NOMO-1 (cell line): ENCODE measurements around the gene GPR32.
"Not testable (repeated sequence)": the region's sequence is repeated elsewhere in the genome, so short reads cannot be mapped to it uniquely, and the experiment has no call there.

Experiments
- DNase-seq, 2 experiments: peaks; one replicate each; lab custom pipeline; 2025; ENCODE audit not compliant: unreplicated experiment in 2 of 2; lab: John Stamatoyannopoulos, UW

Gene GPR32

DNA sequence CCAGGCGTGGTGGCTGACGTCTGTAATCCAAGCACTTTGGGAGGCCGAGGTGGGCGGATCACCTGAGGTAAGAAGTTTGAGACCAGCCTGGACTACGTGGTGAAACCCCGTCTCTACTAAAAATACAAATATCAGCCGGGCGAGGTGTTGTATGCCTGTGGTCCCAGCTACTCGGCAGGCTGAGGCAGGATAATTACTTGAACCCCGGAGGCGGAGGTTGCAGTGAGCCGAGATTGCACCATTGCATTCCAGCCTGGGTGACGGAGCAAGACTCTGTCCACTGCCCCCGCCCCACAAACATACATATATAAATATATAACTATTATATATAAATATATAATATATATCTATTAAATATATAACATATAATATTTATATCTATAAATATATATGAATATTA, 23.1 kb upstream of the GPR32 start:
- DNase-seq = not testable (repeated sequence)

DNA sequence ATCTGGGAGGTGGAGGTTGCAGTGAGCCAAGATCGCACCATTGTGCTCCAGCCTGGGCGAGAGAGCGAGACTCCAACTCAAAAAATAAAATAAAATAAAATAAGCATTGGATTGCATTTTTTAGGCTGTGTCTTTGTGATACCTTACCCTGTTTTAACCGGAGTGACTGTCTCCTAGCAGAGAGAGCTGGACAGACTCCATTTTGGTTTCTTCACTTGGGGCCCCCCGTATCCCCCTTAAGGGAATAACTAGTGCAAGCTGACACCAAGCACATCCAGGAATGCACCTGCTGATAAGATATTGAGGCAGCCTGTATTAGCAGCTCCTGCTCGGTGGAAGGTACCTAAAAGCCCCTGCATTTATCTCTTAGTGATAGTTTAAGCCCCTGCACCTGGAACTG, 20.8 kb upstream of the GPR32 start:
- DNase-seq = no peak

DNA sequence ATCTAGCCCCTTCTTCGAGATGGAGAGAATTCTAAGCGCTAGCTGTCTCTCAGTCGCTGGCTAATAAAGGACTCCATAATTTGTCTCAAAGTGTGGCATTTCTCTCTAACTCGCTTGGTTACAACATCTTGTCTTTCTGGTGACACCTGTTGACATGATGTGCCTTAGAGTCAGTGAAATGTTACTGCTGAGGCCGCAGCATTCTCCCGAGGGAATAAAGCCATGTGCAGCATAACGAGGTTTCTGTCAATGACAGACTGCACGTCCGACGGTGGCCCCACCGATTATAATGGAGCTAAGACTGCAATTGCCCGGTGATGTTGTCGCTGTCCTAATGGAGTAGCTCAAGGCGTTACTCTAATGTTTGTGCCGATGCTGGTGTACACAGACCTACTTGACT, 20.3 kb upstream of the GPR32 start:
- no peak for DNase-seq

DNA sequence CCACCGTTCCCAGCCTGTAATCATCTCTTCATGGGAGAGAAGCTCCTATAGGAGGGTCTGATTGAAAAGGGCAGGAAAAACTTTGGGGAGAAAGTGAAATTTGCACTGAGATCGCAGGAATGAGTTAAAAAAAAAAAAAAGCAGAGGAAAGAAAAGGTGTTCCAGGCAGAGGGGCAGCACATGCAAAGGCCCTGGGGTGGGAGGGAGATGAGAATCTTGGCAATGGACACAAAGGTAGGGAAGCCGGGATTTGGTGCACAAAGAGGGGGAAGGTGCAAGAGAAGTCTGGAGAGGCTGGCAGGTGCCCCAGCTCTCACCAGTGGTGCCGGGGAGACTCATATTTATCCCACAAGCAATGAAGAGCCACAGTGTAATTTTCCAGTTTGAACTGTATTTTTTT, 16.4 kb upstream of the GPR32 start:
- no peak for DNase-seq

DNA sequence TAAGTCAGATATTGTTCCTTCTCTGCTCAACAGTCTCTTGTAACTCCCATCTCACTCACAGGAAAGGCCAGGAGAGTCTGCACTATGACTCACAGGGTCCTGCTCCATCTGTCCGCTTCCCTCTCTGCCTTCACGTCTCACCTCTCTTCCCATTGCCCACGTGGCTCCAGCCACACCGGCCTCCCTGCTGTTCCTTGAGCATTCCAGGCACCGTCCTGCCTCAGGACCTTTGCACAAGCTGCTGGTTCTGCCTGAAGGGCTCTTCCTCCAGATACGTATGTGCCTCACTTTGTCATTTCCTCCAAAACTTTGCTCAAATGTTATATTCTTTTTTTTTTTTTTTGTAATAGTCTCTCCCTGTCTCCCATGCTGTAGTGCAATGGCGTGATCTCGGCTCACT, 14.0 kb upstream of the GPR32 start:
- DNase-seq = not testable (repeated sequence)

DNA sequence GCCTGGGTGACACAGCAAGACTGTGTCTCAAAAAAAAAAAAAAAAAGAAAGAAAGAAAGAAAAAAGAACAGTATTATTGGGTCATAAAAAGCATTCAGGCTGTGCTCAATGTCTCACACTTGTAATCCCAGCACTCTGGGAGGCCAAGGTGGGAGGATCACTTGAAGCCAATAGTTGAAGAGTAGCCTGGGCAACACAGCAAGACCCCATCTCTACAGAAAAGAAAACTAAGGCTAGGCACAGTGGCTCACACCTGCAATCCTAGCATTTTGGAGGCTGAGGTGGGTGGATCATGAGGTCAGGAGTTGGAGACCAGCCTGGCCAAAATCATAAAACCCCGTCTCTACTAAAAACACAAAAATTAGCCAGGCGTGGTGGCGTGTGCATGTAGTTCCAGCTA, 12.6 kb upstream of the GPR32 start:
- DNase-seq = not testable (repeated sequence)

DNA sequence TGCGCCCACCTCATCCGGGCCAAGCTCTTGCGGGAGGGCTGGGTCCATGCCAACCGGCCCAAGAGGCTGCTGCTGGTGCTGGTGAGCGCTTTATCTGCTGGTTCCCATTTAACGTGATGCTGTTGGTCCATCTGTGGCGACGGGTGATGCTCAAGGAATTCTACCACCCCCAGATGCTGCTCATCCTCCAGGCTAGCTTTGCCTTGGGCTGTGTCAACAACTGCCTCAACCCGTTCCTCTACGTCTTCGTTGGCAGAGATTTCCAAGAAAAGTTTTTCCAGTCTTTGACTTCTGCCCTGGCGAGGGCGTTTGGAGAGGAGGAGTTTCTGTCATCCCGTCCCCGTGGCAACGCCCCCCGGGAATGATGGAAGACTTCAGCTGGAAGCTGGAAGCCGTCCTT, 11.2 kb upstream of the GPR32 start:
- not testable (repeated sequence) for DNase-seq

DNA sequence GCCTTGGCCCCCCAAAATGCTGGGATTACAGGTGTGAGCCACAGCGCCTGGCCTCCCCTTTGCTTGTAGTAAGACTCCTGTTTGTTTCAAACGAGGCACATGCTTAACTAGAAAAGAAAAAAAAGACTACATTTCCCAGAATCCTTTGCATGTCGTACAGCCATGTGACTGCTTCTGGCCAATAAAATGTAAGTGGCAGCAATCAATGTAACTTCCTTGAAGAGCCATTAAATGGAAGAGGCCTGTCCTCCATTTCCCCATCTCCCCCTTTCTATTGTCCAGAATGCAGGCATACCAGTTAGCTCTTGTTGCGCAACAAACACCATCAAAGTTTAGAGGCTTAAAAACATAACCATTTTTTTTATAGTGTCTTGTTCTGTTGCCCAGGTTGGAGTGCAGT, 10.4 kb upstream of the GPR32 start:
- peak; percentile 29 to 58 for DNase-seq

DNA sequence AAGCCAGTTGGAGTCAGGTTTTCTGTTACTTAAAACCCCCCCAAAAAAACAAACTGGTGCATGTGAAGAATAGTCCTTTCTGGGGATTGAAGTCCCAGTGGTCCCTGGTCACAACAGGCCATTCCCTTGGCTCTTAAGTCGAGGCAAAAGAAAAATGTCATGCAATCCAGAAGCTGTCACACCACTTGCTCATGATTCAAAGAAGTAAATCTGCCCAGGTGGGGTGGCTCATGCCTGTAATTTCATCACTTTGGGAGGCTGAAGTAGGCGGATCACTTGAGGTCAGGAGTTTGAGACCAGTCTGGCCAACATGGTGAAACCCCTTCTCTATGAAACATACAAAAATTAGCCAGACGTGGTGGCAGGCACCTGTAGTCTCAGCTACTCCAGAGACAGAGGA, 8.8 kb upstream of the GPR32 start:
- not testable (repeated sequence) for DNase-seq

DNA sequence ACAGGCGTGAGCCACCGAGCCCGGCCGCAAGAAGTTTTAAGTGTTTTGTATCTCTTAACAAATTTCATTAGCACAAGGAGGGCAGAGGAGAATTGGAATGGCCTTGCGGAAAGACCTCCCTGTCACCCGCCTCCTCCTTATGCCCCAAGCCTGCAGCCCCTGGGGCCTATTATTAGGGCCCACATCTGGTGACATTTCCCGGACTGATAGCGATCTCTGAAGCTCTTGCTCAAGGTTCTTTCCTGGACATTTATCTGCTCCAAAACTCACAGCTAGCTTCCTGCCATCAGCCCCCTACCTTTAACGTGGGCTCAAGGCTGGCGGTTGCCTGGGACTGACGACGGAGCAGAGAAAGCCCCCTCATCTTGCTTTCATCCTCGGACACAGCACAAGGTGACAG, 6.7 kb upstream of the GPR32 start:
- DNase-seq = not testable (repeated sequence)

DNA sequence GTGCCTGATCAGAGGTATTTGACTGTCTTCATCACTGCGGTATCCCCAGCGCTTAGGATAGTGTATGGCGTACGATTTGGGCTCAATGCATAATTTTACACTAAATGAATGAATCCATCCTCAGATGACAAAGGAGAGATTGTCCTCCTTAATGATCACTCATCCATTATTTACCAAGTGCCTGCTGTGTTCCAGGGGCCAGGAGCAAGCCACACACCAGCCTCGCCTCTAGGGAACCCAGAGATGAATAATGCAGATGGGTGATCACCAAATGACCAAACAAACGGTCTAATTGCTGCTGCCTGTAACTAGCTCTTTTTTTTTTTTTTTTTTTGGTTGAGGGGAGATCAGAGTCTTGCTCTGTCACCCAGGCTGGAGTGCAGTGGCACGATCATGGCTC, 5.9 kb upstream of the GPR32 start:
- no peak for DNase-seq

DNA sequence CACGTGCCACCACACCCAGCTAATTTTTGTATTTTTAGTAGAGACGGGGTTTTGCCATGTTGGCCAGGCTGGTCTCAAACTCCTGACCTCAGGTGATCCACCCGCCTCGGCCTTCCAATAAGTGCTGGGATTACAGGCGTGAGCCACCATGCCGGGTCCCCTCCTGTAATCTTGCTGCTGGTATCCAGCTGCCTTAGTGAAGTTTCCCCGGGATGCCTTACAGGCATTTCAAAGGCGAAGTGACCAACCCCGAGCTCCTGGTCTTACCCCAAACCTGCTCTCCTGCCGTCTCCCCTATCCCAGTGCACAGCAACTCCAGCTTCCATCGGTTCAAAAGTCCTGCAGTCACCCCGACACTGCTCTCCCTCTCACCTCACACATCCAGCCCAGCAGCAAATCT, 3.5 kb upstream of the GPR32 start:
- not testable (repeated sequence) for DNase-seq

DNA sequence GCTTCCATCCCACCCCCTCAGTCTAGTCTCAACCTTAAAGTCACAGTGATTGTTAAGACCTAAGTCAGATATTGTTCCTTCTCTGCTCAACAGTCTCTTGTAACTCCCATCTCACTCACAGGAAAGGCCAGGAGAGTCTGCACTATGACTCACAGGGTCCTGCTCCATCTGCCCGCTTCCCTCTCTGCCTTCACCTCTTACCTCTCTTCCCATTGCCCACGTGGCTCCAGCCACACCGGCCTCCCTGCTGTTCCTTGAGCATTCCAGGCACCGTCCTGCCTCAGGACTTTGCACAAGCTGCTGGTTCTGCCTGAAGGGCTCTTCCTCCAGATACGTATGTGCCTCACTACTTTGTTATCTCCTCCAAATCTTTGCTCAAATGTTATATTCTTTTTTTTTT, 3.0 kb upstream of the GPR32 start:
- DNase-seq = not testable (repeated sequence)

DNA sequence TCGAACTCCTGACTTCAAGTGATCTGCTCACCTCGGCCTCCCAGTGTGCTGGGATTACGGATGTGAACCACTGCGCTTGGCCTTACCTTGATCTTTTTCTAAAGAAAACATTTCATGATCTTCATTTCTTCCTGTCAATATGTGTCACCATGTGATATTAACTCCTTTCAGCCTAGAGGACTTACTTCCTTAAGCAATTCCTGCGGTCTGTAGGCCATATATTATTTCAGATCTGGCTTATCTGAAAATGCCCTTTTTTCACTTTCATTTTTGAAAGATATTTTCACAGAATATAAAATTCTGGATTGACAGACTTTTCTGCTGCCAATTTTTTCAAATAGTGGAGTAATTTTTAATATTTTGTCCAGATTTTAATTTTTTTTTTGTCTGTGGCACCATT, 2.0 kb upstream of the GPR32 start:
- DNase-seq = peak; percentile 47 to 74

DNA sequence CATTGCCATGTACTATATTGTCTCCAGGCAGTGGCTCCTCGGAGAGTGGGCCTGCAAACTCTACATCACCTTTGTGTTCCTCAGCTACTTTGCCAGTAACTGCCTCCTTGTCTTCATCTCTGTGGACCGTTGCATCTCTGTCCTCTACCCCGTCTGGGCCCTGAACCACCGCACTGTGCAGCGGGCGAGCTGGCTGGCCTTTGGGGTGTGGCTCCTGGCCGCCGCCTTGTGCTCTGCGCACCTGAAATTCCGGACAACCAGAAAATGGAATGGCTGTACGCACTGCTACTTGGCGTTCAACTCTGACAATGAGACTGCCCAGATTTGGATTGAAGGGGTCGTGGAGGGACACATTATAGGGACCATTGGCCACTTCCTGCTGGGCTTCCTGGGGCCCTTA, 624 bp downstream of the GPR32 start:
- no peak for DNase-seq

DNA sequence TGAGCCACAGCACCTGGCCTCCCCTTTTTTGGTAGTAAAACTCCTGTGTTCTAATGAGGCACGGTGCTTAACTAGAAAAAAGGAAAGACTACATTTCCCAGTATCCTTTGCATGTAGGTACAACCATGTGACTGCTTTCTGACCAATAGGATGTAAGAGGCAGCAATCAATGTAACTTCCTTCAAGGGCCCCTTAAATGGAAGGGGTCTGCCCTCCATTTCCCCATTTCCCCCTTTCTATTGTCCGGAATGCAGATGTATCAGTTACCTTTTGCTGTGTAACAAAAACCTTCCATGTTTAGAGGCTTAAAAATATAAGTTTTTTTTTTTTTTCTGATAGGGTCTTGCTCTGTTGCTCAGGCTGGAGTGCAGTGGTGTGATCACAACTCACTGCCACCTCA, 2.2 kb downstream of the GPR32 start:
- no peak for DNase-seq

DNA sequence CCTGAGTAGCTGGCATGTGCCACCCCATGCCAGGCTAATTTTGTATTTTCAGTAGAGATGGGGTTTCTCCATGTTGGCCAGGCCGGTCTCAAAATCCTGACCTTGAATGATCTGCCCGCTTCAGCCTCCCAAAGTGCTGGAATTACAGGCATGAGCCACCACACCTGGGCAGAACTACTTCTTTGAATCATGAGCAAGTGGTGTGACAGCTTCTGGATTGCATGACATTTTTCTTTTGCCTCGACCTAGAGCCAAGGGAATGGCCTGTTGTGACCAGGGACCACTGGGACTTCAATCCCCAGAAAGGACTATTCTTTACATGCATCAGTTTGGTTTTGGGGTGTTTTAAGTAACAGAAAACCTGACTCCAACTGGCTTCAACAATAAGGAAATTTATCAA, 2.6 kb downstream of the GPR32 start:
- DNase-seq = not testable (repeated sequence)

DNA sequence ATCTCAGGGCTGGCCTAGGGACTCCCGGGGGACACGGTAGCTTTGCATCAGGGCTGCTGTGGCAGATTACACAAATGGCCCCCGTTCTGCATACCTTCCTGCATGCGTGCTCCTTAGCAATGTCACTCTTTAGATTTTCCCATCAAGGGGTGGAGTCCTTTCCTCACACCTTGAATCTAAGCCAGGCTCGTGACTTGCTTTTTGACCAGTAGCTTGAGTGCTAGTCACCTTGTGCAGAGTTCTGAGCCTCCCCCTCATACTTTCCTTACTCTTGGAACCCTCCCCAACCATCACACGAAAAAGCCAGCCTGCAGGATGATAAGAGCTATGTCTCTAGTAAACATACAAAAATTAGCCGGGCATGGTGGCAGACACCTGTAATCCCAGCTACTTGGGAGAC, 3.2 kb downstream of the GPR32 start:
- DNase-seq = not testable (repeated sequence)

DNA sequence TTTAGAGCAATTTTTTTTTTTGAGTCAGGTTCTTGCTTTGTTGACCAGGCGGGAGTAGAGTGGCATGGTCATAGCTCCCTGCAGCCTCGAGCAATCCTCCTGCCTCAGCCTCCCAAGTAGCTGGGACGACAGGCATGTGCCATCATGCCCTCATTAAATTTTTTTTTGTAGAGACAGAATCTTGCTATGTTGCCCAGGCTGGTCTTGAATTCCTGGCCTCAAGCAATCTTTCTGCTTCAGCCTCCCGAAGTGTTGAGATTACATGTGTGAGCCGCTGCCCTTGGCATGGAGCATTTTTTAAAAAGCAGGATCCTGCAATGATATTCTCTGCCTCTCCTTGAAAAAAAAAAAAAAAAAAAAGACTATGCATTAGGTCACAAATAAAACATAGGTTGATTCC, 5.9 kb downstream of the GPR32 start:
- no peak for DNase-seq

DNA sequence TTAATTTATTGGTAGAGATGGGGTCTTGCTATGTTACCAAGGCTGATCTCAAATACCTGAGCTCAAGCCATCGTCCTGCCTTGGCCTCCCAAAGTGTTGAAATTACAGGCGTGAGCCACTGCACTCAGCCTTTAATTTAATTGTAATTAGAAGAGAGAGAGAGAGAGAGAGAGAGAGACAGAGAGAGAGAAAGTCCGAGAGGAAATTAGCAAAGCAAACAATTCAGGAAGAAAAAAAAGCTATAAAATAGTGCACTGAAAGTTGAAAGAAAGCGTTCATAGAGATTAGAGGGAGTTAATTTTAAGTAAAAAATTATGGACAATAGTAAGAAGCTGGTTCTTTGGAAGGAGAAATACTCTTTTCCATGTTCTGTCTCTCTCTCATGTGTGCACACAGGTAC, 7.0 kb downstream of the GPR32 start:
- DNase-seq = no peak

DNA sequence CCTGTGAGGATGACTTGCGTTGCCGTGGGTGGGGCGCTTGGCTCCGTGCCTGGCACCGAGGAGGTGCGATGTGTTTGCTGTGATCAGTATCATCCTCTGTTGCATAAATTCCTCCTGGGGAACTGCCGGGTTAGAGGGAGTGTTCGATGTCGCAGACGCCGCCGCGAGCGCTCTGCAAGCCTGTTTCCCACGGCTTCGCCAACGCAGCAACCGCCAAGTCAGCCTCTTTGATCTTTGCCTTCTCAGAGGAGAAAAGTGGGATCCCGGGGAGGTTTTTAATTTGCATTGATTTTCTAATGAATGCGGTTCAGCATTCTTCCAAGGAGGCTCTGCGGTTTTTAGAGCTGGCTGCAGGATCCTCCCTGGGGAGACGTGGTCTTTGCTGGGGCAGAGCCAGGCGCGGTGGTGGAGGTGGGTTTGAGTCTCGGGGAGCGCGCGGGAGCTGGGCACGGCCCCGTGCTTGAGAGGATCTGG, 7.6 kb downstream of the GPR32 start:
- peak; percentile 75 to 80 for DNase-seq

DNA sequence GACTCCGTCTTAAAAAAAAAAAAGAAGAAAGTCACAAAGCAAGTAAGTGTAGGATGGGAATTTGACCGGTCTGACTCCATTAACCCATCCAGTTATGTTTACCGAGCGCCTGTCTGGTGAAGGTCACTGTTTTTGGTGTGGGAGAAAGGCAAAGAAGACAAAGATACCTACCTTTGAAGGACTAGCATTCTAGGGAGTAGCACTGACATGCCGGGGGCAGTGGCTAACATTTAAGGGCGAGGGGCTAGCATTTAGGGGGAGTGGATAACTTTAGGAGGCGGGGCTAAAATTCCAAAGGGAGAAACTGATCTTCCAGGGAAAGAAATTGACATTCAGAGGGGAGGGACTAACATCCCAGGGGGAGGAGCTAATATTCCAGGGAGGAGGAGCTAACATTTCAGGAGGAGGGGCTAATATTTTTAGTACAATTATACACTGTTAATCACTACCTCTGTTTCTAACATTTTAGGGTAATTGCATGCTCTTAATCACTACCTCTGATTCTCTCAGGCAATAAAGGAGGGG, 8.7 kb downstream of the GPR32 start:
- DNase-seq = no peak
